Ovary (tissue), 3 donors: ENCODE results near the gene SIRT2.

ENCODE experiments used
- POLR2A ChIP-seq: fragments of 450-650 bp; IDR thresholded peaks from one replicate; pipeline ENCODE4 v1.6.1; 2017; ENCODE audit warnings: antibody characterized with exemption, mild to moderate bottlenecking, moderate library complexity
- TF ChIP-seq, protein P1 (sequence below), 3 donors: fragments of 450-650 bp in 2 of 3; fragments of 200-600 bp in 1 of 3; IDR thresholded peaks; one replicate each; pipeline versions ENCODE4 v1.5.1 to v1.8.0; 2016 to 2022; ENCODE audit warnings: antibody characterized with exemption in 3 of 3, mild to moderate bottlenecking in 1 of 3
- donor health status: DM: no; HTN: no; CAD: no.

GRCh38 chr19:38849860-38850435, 49.5 kb downstream of the SIRT2 start, which contains the start of gene HNRNPL:
- TF ChIP-seq, protein P1, sequence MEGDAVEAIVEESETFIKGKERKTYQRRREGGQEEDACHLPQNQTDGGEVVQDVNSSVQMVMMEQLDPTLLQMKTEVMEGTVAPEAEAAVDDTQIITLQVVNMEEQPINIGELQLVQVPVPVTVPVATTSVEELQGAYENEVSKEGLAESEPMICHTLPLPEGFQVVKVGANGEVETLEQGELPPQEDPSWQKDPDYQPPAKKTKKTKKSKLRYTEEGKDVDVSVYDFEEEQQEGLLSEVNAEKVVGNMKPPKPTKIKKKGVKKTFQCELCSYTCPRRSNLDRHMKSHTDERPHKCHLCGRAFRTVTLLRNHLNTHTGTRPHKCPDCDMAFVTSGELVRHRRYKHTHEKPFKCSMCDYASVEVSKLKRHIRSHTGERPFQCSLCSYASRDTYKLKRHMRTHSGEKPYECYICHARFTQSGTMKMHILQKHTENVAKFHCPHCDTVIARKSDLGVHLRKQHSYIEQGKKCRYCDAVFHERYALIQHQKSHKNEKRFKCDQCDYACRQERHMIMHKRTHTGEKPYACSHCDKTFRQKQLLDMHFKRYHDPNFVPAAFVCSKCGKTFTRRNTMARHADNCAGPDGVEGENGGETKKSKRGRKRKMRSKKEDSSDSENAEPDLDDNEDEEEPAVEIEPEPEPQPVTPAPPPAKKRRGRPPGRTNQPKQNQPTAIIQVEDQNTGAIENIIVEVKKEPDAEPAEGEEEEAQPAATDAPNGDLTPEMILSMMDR (IDR thresholded peaks at IDR 0.05) = peak; percentile 36 to 76 (median 67)
- peak; percentile 99 for TF ChIP-seq POLR2A
